ENCODE data around the gene TMEM205. TPM values are rescaled to one million over a fixed set of nuclear protein-coding genes. Genes with fewer than 3 reads are reported as not detected.
"Not testable (repeated sequence)": the region's sequence is repeated elsewhere in the genome, so short reads cannot be mapped to it uniquely, and the experiment has no call there.

The TMEM205 gene
- total and polyA plus RNA-seq, 7 donors: 11.1 to 291 (median 131) TPM

- DNase-seq: no peak
- intact Hi-C loops (cut with DNase I): loop anchor here (5.0 to 10.0 kb wide), 3 partner anchors 88 to 245 kb away; partner anchors contain the start of gene ZNF627
- H3K36me3 ChIP-seq: no peaks in the 10 kb centered on the region
- H3K27me3 ChIP-seq: peaks cover 16 to 31% (median 30%) of the 10 kb centered on the region in 3 donors
- H3K4me3 ChIP-seq: peak overlapping the region in 2 of 4 donors; percentile 63 to 68
- no peaks in the 10 kb centered on the region for H3K9me3 ChIP-seq
- no peak for TF ChIP-seq CTCF (IDR thresholded peaks at IDR 0.05)
- TF ChIP-seq EP300 (IDR thresholded peaks at IDR 0.05): no peak
- TF ChIP-seq POLR2AphosphoS5 (IDR thresholded peaks at IDR 0.05): no peak
- TF ChIP-seq POLR2A (IDR thresholded peaks at IDR 0.05): no peak
- 90 to 97% methylated on average over 7 of the region's 7 CpGs for WGBS, 2 donors
- H3K4me1 ChIP-seq: peaks cover 0 to 80% (median 75%) of the 10 kb centered on the region in 4 donors
- peak overlapping the region in 2 of 4 donors; percentile 77 to 84 for H3K27ac ChIP-seq
Observed at GRCh38 chr19:11379857-11380350, 33.8 kb upstream of the TMEM205 start.

- Histone ChIP-seq H3K27me3 (peaks cover 16 to 31% (median 30%) of the 10 kb centered on the region in 3 donors), H3K4me1 (peaks cover 0 to 80% (median 75%) of the 10 kb centered on the region in 4 donors)
- intact Hi-C loops (cut with DNase I): loop anchor here (10.0 kb wide), 2 partner anchors 215 to 245 kb away; partner anchors contain the start of gene ZNF627
- not testable (repeated sequence) for DNase-seq, H3K27ac ChIP-seq, H3K9me3 ChIP-seq, H3K36me3 ChIP-seq, H3K4me3 ChIP-seq
- WGBS, 2 donors: 77 to 89% methylated on average over 14 of the region's 14 CpGs
Observed at GRCh38 chr19:11379269-11379845, 33.3 kb upstream of the TMEM205 start.

- TF ChIP-seq CTCF (IDR thresholded peaks at IDR 0.05) (peak in 3 of 4 experiments; percentile 13 to 49 (median 35)), EP300 (IDR thresholded peaks at IDR 0.05) (no peak)
- Histone ChIP-seq H3K36me3 (no peaks in the 10 kb centered on the region), H3K27ac (peak overlapping the region; percentile 51 to 91 (median 68)), H3K9me3 (no peaks in the 10 kb centered on the region), H3K27me3 (peaks cover 14 to 23% (median 22%) of the 10 kb centered on the region in 3 donors), H3K4me1 (peaks cover 2 to 80% (median 74%) of the 10 kb centered on the region in 4 donors), H3K4me3 (no peak overlapping the region)
- 52 to 64% methylated on average over 8 of the region's 8 CpGs for WGBS, 2 donors
- intact Hi-C loops (cut with DNase I): loop anchor here (10.0 kb wide), 2 partner anchors 216 to 244 kb away; partner anchors contain the start of gene ZNF627
- DNase-seq: no peak
Observed at GRCh38 chr19:11378319-11379189, 32.5 kb upstream of the TMEM205 start.

GRCh38 chr19:11377756-11378155, 31.7 kb upstream of the TMEM205 start:
- Histone ChIP-seq H3K27me3 (peaks cover 7 to 15% (median 14%) of the 10 kb centered on the region in 3 donors), H3K4me3 (no peak overlapping the region), H3K27ac (peak overlapping the region; percentile 51 to 91 (median 68)), H3K9me3 (no peaks in the 10 kb centered on the region), H3K4me1 (peaks cover 2 to 72% (median 66%) of the 10 kb centered on the region in 4 donors), H3K36me3 (no peaks in the 10 kb centered on the region)
- 94 to 95% methylated on average over 3 of the region's 3 CpGs for WGBS, 2 donors
- intact Hi-C loops (cut with DNase I): loop anchor here (10.0 kb wide), 2 partner anchors 217 to 243 kb away; partner anchors contain the start of gene ZNF627
- no peak for DNase-seq
- no peak for TF ChIP-seq POLR2A (IDR thresholded peaks at IDR 0.05)
- TF ChIP-seq POLR2AphosphoS5 (IDR thresholded peaks at IDR 0.05): no peak
- TF ChIP-seq EP300 (IDR thresholded peaks at IDR 0.05): no peak
- TF ChIP-seq CTCF (IDR thresholded peaks at IDR 0.05): no peak

GRCh38 chr19:11377237-11377636, 31.2 kb upstream of the TMEM205 start:
- TF ChIP-seq POLR2A (IDR thresholded peaks at IDR 0.05): no peak
- TF ChIP-seq EP300 (IDR thresholded peaks at IDR 0.05): no peak
- no peak for TF ChIP-seq POLR2AphosphoS5 (IDR thresholded peaks at IDR 0.05)
- no peak for TF ChIP-seq CTCF (IDR thresholded peaks at IDR 0.05)
- peak overlapping the region; percentile 51 to 91 (median 68) for H3K27ac ChIP-seq
- H3K9me3 ChIP-seq: no peaks in the 10 kb centered on the region
- no peaks in the 10 kb centered on the region for H3K36me3 ChIP-seq
- peaks cover 2 to 68% (median 61%) of the 10 kb centered on the region in 4 donors for H3K4me1 ChIP-seq
- no peak overlapping the region for H3K4me3 ChIP-seq
- intact Hi-C loops (cut with DNase I): loop anchor here (10.0 kb wide), 2 partner anchors 218 to 242 kb away; partner anchors contain the start of gene ZNF627
- DNase-seq: peak; percentile 85
- H3K27me3 ChIP-seq: peaks cover 5 to 9% (median 9%) of the 10 kb centered on the region in 3 donors

All from sigmoid colon (tissue), 7 donors.